ENCODE results near the gene ATP2B2. TPM values are rescaled to one million over a fixed set of nuclear protein-coding genes. Genes with fewer than 3 reads are reported as not detected.

Gene ATP2B2
- total RNA-seq, 2 experiments from 2014 or later = 0.05 TPM; not detected in 1

DNA sequence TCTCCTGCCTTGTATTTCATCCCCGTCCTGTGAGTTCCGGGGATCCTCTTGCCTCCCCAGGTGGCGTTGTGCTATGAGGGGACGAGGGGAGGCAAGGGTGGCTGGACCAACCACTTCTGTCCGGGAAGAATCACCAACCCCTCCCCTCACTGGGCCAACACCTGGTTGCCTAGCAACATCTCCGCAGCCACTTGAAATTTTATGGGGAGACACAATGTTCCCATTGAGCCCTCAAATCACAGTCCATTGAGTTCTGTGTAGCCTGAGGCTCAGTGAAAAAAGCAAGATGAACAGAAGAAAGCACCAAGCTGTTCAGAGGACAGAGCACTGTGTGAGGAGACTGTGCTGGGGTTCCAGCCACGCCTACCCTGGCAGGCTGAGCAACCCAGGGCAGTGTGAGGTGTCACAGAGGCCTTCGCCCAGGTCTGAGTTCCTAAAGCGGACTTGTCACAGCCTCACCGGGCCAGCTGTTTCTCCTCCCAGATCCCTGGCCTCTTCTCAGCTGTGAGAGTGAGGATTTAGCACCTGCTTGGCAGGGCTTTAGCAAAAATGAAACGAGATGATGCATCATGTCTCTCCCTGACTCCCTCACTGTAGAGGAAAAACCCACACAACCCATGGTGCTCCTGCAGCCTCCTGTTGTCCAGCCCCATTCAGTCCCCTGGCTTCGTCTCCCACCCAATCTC is 76.8 kb downstream of the ATP2B2 start:
- CTCF ChIA-PET = no interaction called here
- ATAC-seq (no peak), DNase-seq (no peak)
- Mint-ChIP-seq H3K9me3 (ENCODE audit: low read depth) (no peaks in the 10 kb centered on the region), H3K36me3 (ENCODE audit: low read depth) (no peaks in the 10 kb centered on the region), H3K4me3 (no peak overlapping the region), H3K27ac (no peak overlapping the region), H3K4me1 (peaks cover 4% of the 10 kb centered on the region), H3K27me3 (no peaks in the 10 kb centered on the region)
- intact Hi-C loops (cut with DNase I, micrococcal nuclease) = no loop called here
- POLR2A ChIA-PET = no interaction called here

DNA sequence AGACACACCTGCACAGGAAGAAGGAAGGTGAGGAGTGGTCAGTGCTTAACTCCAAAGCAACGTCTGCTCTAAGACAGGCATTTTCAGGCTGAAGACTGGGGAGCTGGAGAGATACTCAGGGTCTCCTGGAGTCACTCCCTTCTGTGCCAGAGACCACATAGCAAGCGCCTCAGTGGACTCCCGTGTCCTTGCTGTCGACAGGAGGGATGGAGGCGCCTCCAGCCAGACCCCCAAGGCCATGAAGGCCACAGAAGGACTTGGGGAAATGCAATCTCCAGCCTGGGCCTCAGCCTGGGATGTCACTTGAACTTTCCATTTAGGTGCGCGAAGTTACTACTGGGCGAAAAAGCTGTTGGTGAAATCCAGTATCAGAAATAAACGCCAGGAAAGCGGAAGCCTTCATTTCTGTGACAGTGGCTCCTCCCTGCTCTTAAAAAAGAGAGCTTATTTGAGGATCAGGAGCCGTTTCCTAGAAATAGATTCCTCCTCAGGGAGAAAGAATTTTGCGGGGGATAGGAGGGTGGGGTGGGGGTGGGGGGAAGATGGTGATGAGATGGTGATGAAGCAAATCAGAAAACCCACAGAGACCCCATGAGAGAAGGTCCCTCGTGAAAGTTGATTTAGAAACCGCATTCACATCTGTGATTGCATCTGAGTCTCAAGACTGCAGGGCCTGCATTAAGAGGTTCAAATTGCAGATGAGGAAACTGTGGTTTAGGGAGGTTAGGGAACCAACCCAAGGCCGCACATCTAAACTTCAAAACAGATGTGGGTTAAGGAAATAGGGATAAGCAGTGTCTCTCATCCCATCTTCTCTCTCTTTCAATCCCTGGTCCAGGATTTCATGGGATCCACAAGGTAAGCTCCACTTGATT is 78.8 kb downstream of the ATP2B2 start:
- Mint-ChIP-seq H3K27ac (no peak overlapping the region), H3K27me3 (no peaks in the 10 kb centered on the region), H3K9me3 (ENCODE audit: low read depth) (no peaks in the 10 kb centered on the region), H3K36me3 (ENCODE audit: low read depth) (no peaks in the 10 kb centered on the region), H3K4me1 (peaks cover 4% of the 10 kb centered on the region), H3K4me3 (no peak overlapping the region)
- DNase-seq (no peak), ATAC-seq (no peak)
- POLR2A ChIA-PET = interaction anchor here (1.0 kb wide), 1 partner anchor 10 kb away, joined by 3 read pairs; no protein-coding TSS in a partner anchor
- intact Hi-C loops (cut with DNase I, micrococcal nuclease) = no loop called here
- CTCF ChIA-PET = interaction anchor here (0.7 kb wide), 1 partner anchor 81 kb away, joined by 4 read pairs; no protein-coding TSS in a partner anchor

DNA sequence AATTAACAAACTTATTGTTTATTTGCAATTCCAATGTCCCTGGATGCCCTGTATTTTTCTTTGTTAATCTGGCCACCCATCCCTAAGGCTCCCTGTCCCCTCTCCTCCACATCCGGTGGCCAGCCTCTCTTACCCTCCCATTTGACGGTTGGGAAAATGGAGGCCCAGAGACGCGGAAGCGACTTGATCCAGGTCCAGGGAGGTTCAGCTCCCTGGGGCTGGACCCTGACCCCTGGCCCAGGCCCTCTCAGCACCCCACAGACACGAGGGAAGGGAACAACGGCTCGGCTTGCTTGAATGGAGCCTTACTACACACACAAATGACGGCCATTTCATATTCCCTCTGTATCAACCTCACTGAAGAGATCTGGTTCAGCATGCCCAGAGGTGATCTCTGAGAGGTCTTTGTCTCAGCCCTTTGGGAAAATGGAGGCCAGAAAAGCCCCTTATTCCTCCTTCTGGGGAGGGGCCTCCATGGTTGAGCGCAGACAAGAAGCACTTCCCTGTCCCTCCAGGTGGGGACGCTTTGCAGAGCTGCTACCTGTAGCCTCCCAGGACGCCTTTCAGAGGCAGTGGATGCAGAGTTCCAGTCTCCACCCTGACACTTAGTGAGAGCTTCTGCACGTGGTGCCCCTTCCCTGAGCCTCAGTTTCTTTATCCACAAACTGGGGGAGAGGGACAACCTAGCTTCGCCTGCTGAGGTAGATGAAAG is 82.1 kb downstream of the ATP2B2 start:
- Mint-ChIP-seq H3K27me3 (no peaks in the 10 kb centered on the region), H3K4me1 (peaks cover 9% of the 10 kb centered on the region), H3K27ac (no peak overlapping the region), H3K4me3 (no peak overlapping the region), H3K36me3 (ENCODE audit: low read depth) (no peaks in the 10 kb centered on the region), H3K9me3 (ENCODE audit: low read depth) (no peaks in the 10 kb centered on the region)
- intact Hi-C loops (cut with DNase I, micrococcal nuclease) = no loop called here
- DNase-seq (no peak), ATAC-seq (no peak)
- ChIA-PET CTCF (interaction anchor here (0.7 kb wide), 1 partner anchor 270 kb away, joined by 3 read pairs; no protein-coding TSS in a partner anchor), POLR2A (no interaction called here)

DNA sequence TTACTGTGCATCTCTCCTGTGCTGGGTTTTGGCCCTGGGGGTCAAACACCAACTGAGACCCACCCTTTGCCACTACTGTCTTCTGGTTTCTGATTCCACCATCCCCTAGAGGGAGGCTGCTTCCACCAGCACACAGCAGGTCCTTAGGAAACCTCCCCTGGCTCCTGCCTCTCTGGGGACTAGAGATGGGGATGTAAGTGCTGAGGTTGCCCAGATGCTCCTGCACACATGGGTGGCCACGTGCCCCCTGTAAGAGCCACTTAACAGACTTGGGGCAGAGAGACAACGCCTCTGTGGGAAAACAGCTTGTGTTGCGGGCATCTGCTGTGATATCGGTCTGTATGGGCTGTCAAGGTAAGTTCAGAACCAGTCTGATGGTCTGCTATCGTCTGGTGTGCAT is 83.4 kb downstream of the ATP2B2 start:
- ATAC-seq (no peak), DNase-seq (no peak)
- no peaks in the 10 kb centered on the region for H3K9me3 Mint-ChIP-seq (ENCODE audit: low read depth)
- intact Hi-C loops (cut with DNase I, micrococcal nuclease) = no loop called here
- no peak overlapping the region for H3K27ac Mint-ChIP-seq
- H3K4me3 Mint-ChIP-seq = no peak overlapping the region
- ChIA-PET CTCF (no interaction called here), POLR2A (no interaction called here)
- H3K36me3 Mint-ChIP-seq (ENCODE audit: low read depth) = no peaks in the 10 kb centered on the region
- H3K4me1 Mint-ChIP-seq = peaks cover 9% of the 10 kb centered on the region
- H3K27me3 Mint-ChIP-seq = no peaks in the 10 kb centered on the region

DNA sequence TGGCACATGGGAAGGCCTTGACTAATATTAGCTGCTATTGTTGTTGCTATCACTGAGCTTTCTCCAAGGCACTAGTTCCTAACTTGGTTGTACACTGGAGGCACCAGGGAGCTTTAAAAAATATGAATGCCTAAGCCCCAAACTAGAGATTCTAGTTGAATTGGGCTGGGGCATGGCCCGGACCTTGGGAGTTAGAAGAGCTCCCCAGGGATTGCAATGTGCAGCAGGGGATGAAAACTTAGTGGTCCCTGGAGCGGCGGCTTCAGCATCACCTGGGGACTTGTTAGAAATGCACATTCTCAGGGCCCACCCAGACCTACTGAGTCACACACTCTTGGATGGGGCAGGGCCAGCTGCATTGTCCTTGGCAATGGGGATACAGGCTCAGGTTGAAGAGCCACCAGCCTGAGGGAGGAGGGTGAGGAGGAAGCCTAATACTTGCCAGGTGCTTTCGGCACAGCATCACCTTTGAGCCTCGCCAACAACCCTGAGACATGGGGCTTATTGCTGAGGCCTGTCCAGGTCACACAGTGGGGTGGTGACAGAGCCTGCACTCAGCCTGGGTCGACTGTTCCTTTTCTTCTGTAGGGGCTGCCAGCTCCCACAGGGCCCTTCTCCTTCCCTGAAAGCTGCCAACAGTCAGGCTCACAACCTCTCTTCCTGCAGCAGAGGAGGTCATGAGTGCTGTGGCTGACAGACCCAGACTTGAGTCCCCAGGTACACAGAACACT is 84.5 kb downstream of the ATP2B2 start:
- no peaks in the 10 kb centered on the region for H3K36me3 Mint-ChIP-seq (ENCODE audit: low read depth)
- H3K4me1 Mint-ChIP-seq = peaks cover 9% of the 10 kb centered on the region
- intact Hi-C loops (cut with DNase I, micrococcal nuclease) = no loop called here
- ChIA-PET POLR2A (no interaction called here), CTCF (interaction anchor here (0.7 to 1.0 kb wide), 2 partner anchors 12 to 321 kb away, joined by 3 read pairs; no protein-coding TSS in a partner anchor)
- DNase-seq (no peak), ATAC-seq (no peak)
- no peak overlapping the region for H3K4me3 Mint-ChIP-seq
- no peaks in the 10 kb centered on the region for H3K27me3 Mint-ChIP-seq
- no peaks in the 10 kb centered on the region for H3K9me3 Mint-ChIP-seq (ENCODE audit: low read depth)
- no peak overlapping the region for H3K27ac Mint-ChIP-seq

DNA sequence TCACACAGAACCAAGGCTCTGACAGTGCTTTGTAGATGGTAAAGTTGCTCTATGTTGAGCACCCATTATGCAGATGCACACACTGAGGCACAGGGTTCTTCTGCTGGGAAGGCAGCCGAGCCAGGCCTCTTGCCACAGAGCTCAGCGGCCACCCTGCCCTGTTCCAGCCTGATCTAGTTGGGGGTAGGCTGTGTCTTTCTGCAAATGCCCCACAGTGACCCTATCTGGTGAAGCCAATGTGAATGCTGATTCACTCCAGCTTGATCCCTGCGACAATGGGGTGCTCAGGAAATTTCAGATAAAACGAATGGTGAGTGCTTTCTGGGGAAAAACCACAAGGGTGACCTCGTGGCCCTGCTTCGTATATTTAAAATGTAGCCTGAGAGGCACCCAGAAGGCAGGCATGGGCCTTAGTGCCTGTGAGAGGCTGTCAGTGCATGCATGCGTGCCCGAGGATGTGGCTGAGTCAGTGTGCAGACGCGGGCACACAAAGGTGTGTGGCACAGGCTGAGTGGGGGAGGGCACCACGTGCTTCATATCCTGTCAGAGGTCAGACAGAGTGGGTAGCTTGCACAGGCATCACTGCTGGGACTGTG is 85.7 kb downstream of the ATP2B2 start:
- peak overlapping the region; percentile 41 for H3K27ac Mint-ChIP-seq
- ATAC-seq = peak; percentile 98

DNA sequence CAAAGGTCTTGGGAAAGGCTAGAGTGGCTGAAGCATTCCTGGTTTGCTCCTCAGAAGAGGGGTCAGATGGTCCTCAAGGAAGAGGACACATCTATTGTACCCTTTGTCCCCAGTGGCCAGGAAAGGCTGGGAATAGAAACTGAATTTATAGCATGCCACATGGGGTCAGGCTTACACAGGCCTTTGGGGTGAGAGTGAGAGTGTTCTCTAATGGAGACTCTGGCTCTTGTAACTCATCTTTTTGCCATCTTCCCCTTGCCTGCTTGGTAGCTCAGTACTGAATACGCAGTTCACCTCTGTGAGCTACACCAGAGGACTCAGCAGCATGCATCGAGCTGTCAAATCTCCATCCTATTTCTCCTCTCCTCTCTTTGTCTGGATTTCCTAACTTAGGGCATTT is 87.5 kb downstream of the ATP2B2 start:
- H3K9me3 Mint-ChIP-seq (ENCODE audit: low read depth) = no peaks in the 10 kb centered on the region
- ChIA-PET POLR2A (no interaction called here), CTCF (interaction anchor here (0.6 to 1.6 kb wide), 6 partner anchors 9 to 913 kb away, joined by 3 to 5 read pairs (median 4); no protein-coding TSS in a partner anchor)
- H3K27ac Mint-ChIP-seq = no peak overlapping the region
- intact Hi-C loops (cut with DNase I, micrococcal nuclease) = loop anchor here (1.0 to 5.0 kb wide), 2 partner anchors 274 to 321 kb away; no protein-coding TSS in a partner anchor
- no peaks in the 10 kb centered on the region for H3K27me3 Mint-ChIP-seq
- no peaks in the 10 kb centered on the region for H3K36me3 Mint-ChIP-seq (ENCODE audit: low read depth)
- peak; percentile 25 for DNase-seq
- peaks cover 9% of the 10 kb centered on the region for H3K4me1 Mint-ChIP-seq
- H3K4me3 Mint-ChIP-seq = no peak overlapping the region
- ATAC-seq = peak; percentile 27

More for the DNA sequence above, 85.7 kb downstream of the ATP2B2 start:
- peak; percentile 79 for DNase-seq
- Mint-ChIP-seq H3K9me3 (ENCODE audit: low read depth) (no peaks in the 10 kb centered on the region), H3K4me3 (no peak overlapping the region), H3K27me3 (no peaks in the 10 kb centered on the region), H3K4me1 (peaks cover 9% of the 10 kb centered on the region), H3K36me3 (ENCODE audit: low read depth) (no peaks in the 10 kb centered on the region)
- ChIA-PET CTCF (no interaction called here), POLR2A (interaction anchor here (0.7 kb wide), 1 partner anchor 17 kb away, joined by 6 read pairs; no protein-coding TSS in a partner anchor)
- intact Hi-C loops (cut with DNase I, micrococcal nuclease) = loop anchor here in 1 of 2 experiments (5.0 kb wide), 1 partner anchor 273 kb away; no protein-coding TSS in a partner anchor

DNA sequence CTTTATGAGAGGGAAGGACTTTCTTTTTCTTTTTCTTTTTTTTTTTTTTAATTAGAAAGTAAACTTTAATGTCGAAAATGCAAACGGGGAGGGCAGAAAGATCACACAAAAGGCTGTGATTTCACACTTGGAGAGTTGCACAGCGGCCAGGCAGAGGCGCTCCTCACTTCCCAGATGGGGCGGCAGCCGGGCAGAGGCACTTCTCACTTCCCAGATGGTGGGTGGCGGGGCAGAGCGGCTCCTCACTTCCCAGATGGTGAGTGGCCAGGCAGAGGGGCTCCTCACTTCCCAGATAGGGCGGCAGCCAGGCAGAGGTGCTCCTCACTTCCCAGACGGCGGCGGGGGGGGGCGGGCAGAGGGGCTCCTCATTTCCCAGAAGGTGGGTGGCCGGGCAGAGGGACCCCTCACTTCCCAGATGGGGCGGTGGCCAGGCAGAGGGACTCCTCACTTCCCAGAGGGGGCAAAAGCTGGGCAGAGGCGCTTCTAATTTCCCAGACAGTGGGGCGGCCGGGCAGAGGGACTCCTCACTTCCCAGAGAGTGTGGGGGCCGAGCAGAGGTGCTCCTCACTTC is 88.6 kb downstream of the ATP2B2 start:
- DNase-seq (no peak), ATAC-seq (no peak)
- ChIA-PET POLR2A (no interaction called here), CTCF (interaction anchor here (0.6 to 1.6 kb wide), 4 partner anchors 15 to 434 kb away, joined by 3 to 5 read pairs (median 4); no protein-coding TSS in a partner anchor)
- intact Hi-C loops (cut with DNase I, micrococcal nuclease) = loop anchor here in 1 of 2 experiments (5.0 kb wide), 1 partner anchor 275 kb away; no protein-coding TSS in a partner anchor
- H3K9me3 Mint-ChIP-seq (ENCODE audit: low read depth) = no peaks in the 10 kb centered on the region
- H3K4me1 Mint-ChIP-seq = peaks cover 9% of the 10 kb centered on the region
- no peaks in the 10 kb centered on the region for H3K27me3 Mint-ChIP-seq
- H3K27ac Mint-ChIP-seq = no peak overlapping the region
- H3K4me3 Mint-ChIP-seq = no peak overlapping the region
- H3K36me3 Mint-ChIP-seq (ENCODE audit: low read depth) = no peaks in the 10 kb centered on the region

DNA sequence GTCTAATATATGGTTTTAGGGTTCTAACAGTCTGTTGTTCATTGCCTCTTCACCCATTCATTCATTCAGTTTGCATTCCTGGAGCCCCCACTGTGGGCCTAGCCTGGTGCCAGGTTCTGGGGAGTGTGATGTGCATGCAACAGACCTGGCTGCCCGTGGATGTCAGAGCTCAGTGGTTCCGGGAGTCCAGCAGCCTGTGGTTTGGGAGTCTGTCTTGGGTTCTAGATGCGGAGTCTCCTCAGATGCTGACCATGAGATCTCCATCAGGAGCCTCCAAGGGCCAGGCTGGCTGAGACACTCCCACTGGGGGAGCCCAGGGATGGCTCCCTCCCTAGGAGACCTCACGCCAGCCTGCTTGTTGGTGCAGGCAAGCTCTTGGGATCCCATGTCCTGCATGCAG is 92.3 kb downstream of the ATP2B2 start:
- CTCF ChIA-PET = no interaction called here
- ATAC-seq (no peak), DNase-seq (no peak)
- no peak overlapping the region for H3K4me3 Mint-ChIP-seq
- intact Hi-C loops (cut with DNase I, micrococcal nuclease) = no loop called here
- no peaks in the 10 kb centered on the region for H3K36me3 Mint-ChIP-seq (ENCODE audit: low read depth)
- POLR2A ChIA-PET = no interaction called here
- no peak overlapping the region for H3K27ac Mint-ChIP-seq
- H3K4me1 Mint-ChIP-seq = no peaks in the 10 kb centered on the region
- H3K27me3 Mint-ChIP-seq = no peaks in the 10 kb centered on the region
- no peaks in the 10 kb centered on the region for H3K9me3 Mint-ChIP-seq (ENCODE audit: low read depth)

DNA sequence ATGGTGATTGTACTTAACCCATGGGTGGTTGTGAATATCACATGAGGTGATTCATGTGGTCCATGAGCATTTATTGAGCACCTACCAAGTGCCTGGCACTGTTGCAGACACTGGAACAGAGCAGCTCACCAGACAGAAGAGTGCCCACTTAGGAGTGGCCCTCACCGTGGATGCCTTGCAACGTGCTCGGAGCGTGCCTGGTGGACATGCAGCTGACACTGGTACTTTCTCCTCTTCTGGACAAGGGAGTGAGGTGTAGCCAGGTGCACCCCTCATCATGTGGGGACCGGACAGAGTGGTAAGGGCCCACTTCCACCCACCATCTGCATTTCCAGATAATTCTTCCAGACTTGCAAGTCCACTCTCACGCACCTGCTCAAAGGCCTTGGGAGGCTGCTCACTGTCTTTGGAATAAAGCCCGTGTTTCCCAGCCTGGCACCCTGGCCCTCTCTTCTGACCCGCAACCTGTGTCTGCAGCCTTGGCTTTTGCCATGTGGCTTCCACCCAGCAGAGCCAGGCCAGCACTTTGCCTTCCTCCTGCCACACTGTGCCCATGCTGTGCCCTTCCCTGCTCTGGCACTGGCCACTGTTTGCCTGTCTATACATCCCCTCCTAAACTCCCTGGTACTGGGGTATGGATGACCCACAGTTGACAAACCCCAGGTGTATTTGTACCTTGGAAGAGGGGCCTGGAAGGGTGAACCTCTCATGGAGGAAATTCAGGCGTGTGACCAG is 93.6 kb downstream of the ATP2B2 start:
- CTCF ChIA-PET = no interaction called here
- H3K27me3 Mint-ChIP-seq = no peaks in the 10 kb centered on the region
- POLR2A ChIA-PET = no interaction called here
- H3K9me3 Mint-ChIP-seq (ENCODE audit: low read depth) = no peaks in the 10 kb centered on the region
- ATAC-seq = no peak
- no peak overlapping the region for H3K27ac Mint-ChIP-seq
- no peaks in the 10 kb centered on the region for H3K4me1 Mint-ChIP-seq
- DNase-seq = no peak
- no peak overlapping the region for H3K4me3 Mint-ChIP-seq
- H3K36me3 Mint-ChIP-seq (ENCODE audit: low read depth) = no peaks in the 10 kb centered on the region
- intact Hi-C loops (cut with DNase I, micrococcal nuclease) = no loop called here
